ENCODE data around the gene ATAD2B. TPM values are rescaled to one million over a fixed set of nuclear protein-coding genes. Genes with fewer than 3 reads are reported as not detected.

The ATAD2B gene
- total and polyA plus RNA-seq, 2 experiments from 2014 or later, result 4.8 to 6.7 TPM

DNA sequence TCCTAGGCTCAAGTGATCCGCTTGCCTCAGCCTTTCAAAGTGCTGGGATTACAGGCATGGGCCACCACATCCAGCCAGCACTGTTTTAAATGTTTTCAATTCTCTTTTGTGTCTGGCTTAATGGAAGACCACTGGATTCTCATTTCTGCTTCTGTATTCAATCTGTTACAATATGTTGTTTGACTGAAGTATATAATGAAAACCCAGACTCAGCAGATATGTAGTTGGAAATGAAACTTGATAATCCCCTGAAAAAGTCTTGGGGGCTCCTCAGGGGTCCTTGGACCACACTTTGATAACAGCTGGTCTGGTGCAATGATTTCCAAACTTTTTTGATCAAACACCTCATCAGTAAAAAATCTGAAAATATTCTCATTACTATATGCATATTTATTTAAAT lies 132.7 kb downstream of the ATAD2B start:
- Histone ChIP-seq H3K9ac (no peak overlapping the region), H3K4me3 (no peak overlapping the region), H2AFZ (no peak overlapping the region), H3K9me2 (ENCODE audit: insufficient read depth) (no peaks in the 10 kb centered on the region), H3K27ac (no peak overlapping the region), H3K27me3 (replicated peaks; ENCODE audit: insufficient read depth) (no peaks in the 10 kb centered on the region), H3K9me3 (ENCODE audit: low read depth) (no peaks in the 10 kb centered on the region), H3K4me1 (ENCODE audit: insufficient read depth) (peaks cover 11% of the 10 kb centered on the region), H4K20me1 (ENCODE audit: insufficient read depth) (no peaks in the 10 kb centered on the region), H3K36me3 (ENCODE audit: low read depth) (no peaks in the 10 kb centered on the region), H3K4me2 (ENCODE audit: unreplicated experiment) (no peak overlapping the region), H3F3A (ENCODE audit: insufficient read depth) (peaks cover 18% of the 10 kb centered on the region), H3K79me2 (ENCODE audit: insufficient read depth) (no peaks in the 10 kb centered on the region)
- no peak for TF ChIP-seq EZH2phosphoT487 (IDR thresholded peaks at IDR 0.05; ENCODE audit: insufficient read depth, low read depth)
- in situ Hi-C loops (cut with MboI), result no loop called here
- 96 to 100% methylated on average over 1 of the region's 1 CpG for WGBS, 2 experiments (ENCODE audit: low coverage in 1 of 2, low lambda C conversion rate in 2 of 2, missing lambda C conversion rate in 2 of 2)
- DNase-seq, result no peak

DNA sequence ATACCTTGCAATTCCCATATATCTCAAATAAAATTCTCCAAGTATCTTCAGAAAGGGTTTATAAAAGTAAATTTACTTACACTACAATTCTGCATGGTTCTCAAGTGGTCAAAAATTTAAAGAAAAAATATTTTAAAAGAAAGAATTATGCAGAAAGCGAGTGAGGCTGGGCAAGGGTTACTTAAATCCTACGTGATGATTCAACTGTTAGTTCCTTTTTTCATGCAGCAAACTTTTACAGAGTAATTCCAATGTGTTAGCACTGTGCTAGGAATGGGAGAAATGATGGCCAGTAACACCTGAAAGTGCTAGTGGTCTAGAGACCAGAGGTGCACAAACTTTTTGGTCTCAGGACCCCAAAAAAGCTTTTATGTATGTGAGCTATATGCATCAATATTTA lies 133.4 kb downstream of the ATAD2B start:
- TF ChIP-seq EZH2 (IDR thresholded peaks at IDR 0.05; ENCODE audit: insufficient read depth, poor library complexity, severe bottlenecking), result no peak
- TF ChIP-seq EZH2phosphoT487 (IDR thresholded peaks at IDR 0.05; ENCODE audit: insufficient read depth, low read depth), result no peak
- in situ Hi-C loops (cut with MboI), result no loop called here
- H3K79me2 ChIP-seq (ENCODE audit: insufficient read depth), result no peaks in the 10 kb centered on the region
- H3K4me2 ChIP-seq (ENCODE audit: unreplicated experiment), result no peak overlapping the region
- no peak overlapping the region for H3K4me3 ChIP-seq
- H3K27ac ChIP-seq, result no peak overlapping the region
- H3K9ac ChIP-seq, result no peak overlapping the region
- H3K9me2 ChIP-seq (ENCODE audit: insufficient read depth), result no peaks in the 10 kb centered on the region
- H3F3A ChIP-seq (ENCODE audit: insufficient read depth), result peaks cover 18% of the 10 kb centered on the region
- H2AFZ ChIP-seq, result no peak overlapping the region
- peaks cover 11% of the 10 kb centered on the region for H3K4me1 ChIP-seq (ENCODE audit: insufficient read depth)
- H4K20me1 ChIP-seq (ENCODE audit: insufficient read depth), result no peaks in the 10 kb centered on the region
- 92 to 94% methylated on average over 2 of the region's 2 CpGs for WGBS, 2 experiments (ENCODE audit: low coverage in 1 of 2, low lambda C conversion rate in 2 of 2, missing lambda C conversion rate in 2 of 2)
- no peak for DNase-seq
- no peaks in the 10 kb centered on the region for H3K9me3 ChIP-seq (ENCODE audit: low read depth)
- H3K27me3 ChIP-seq (replicated peaks; ENCODE audit: insufficient read depth), result no peaks in the 10 kb centered on the region
- H3K36me3 ChIP-seq (ENCODE audit: low read depth), result no peaks in the 10 kb centered on the region

DNA sequence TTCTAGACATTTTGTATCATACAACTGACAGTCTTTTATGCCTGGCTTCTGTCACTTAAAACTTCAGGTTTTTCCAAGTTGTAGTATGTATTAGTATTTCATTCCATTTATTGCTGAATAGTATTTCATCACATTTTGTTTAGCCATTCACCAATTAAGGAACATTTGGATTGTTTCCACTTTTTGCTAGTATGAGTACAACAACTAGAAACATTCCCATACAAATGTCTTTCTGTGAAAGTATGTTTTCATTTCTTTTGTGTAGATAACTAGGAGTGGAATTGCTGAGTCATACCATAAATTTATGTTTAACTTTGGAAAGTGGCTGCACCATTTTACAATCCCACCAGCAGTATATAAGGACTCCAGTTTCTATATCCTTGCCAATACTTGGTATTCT lies 135.9 kb downstream of the ATAD2B start:
- no peaks in the 10 kb centered on the region for H3K9me3 ChIP-seq (ENCODE audit: low read depth)
- peaks cover 11% of the 10 kb centered on the region for H3K4me1 ChIP-seq (ENCODE audit: insufficient read depth)
- H3K36me3 ChIP-seq (ENCODE audit: low read depth), result no peaks in the 10 kb centered on the region; the same call in 1 of the 2 replicates
- in situ Hi-C loops (cut with MboI), result no loop called here
- H3K9me2 ChIP-seq (ENCODE audit: insufficient read depth), result no peaks in the 10 kb centered on the region
- no peak overlapping the region for H2AFZ ChIP-seq
- TF ChIP-seq EZH2 (IDR thresholded peaks at IDR 0.05; ENCODE audit: insufficient read depth, poor library complexity, severe bottlenecking), result no peak
- TF ChIP-seq EZH2phosphoT487 (IDR thresholded peaks at IDR 0.05; ENCODE audit: insufficient read depth, low read depth), result no peak
- DNase-seq, result peak; percentile 85
- H3F3A ChIP-seq (ENCODE audit: insufficient read depth), result peaks cover 18% of the 10 kb centered on the region
- H3K79me2 ChIP-seq (ENCODE audit: insufficient read depth), result no peaks in the 10 kb centered on the region
- no peaks in the 10 kb centered on the region for H4K20me1 ChIP-seq (ENCODE audit: insufficient read depth)
- H3K4me3 ChIP-seq, result no peak overlapping the region
- peak overlapping the region; percentile 41 for H3K27ac ChIP-seq
- no peaks in the 10 kb centered on the region for H3K27me3 ChIP-seq (replicated peaks; ENCODE audit: insufficient read depth)
- peak overlapping the region; percentile 48 for H3K4me2 ChIP-seq (ENCODE audit: unreplicated experiment)
- no peak overlapping the region for H3K9ac ChIP-seq

DNA sequence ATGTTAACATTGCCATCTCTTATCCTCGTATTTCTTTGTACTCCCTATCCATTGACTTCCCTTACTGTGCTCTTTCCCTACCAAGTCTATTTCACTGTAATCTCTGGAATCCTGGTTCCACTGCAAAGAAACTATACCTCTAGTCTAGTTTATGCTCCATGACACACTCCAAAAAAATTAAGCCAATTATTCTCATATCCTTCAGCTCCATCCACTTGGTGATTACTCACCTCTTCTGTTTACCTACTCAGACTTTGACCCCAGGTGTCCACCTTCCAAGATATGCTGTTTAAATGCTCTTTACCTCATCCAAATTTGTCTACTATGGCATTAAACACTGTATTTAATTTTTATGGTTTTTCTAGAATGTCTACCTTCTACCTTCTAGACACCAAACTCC lies 137.9 kb downstream of the ATAD2B start:
- Histone ChIP-seq H3K4me1 (ENCODE audit: insufficient read depth) (peaks cover 11% of the 10 kb centered on the region), H3K27me3 (replicated peaks; ENCODE audit: insufficient read depth) (no peaks in the 10 kb centered on the region), H3K36me3 (ENCODE audit: low read depth) (no peaks in the 10 kb centered on the region; the same call in 1 of the 2 replicates), H2AFZ (no peak overlapping the region), H4K20me1 (ENCODE audit: insufficient read depth) (no peaks in the 10 kb centered on the region), H3F3A (ENCODE audit: insufficient read depth) (peaks cover 18% of the 10 kb centered on the region), H3K4me2 (ENCODE audit: unreplicated experiment) (no peak overlapping the region), H3K27ac (no peak overlapping the region), H3K79me2 (ENCODE audit: insufficient read depth) (no peaks in the 10 kb centered on the region), H3K9me2 (ENCODE audit: insufficient read depth) (no peaks in the 10 kb centered on the region), H3K4me3 (no peak overlapping the region), H3K9ac (no peak overlapping the region), H3K9me3 (ENCODE audit: low read depth) (no peaks in the 10 kb centered on the region)
- TF ChIP-seq EZH2phosphoT487 (IDR thresholded peaks at IDR 0.05; ENCODE audit: insufficient read depth, low read depth) (no peak), EZH2 (IDR thresholded peaks at IDR 0.05; ENCODE audit: insufficient read depth, poor library complexity, severe bottlenecking) (no peak)
- in situ Hi-C loops (cut with MboI), result no loop called here
- WGBS, 2 experiments (ENCODE audit: low coverage in 1 of 2, low lambda C conversion rate in 2 of 2, missing lambda C conversion rate in 2 of 2), result 94 to 100% methylated on average over 1 of the region's 1 CpG
- DNase-seq, result no peak

DNA sequence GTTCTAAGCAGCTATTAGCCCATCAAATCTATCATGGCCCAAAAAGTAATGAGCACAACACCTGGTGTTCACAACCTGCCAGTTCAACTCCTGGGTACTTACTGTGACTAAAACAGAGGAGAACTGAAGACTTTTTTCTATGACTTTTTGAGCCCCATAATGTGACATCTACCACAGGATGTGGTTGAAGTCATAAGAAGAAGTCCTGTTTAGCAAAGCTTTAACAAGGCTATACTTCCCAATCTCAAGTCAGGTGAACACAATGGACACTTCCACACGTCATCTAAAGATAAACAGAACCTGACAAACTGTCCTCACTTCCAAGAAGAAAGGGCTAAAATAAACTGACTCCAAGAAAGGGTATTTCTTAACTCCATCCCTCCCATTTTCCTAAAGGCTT lies 138.8 kb downstream of the ATAD2B start:
- in situ Hi-C loops (cut with MboI), result no loop called here
- Histone ChIP-seq H3K27ac (no peak overlapping the region), H3K79me2 (ENCODE audit: insufficient read depth) (no peaks in the 10 kb centered on the region), H3F3A (ENCODE audit: insufficient read depth) (peaks cover 18% of the 10 kb centered on the region), H3K4me2 (ENCODE audit: unreplicated experiment) (no peak overlapping the region), H2AFZ (no peak overlapping the region), H3K4me1 (ENCODE audit: insufficient read depth) (peaks cover 11% of the 10 kb centered on the region), H3K36me3 (ENCODE audit: low read depth) (no peaks in the 10 kb centered on the region; the same call in 1 of the 2 replicates), H3K9me2 (ENCODE audit: insufficient read depth) (no peaks in the 10 kb centered on the region), H3K9me3 (ENCODE audit: low read depth) (no peaks in the 10 kb centered on the region), H3K4me3 (no peak overlapping the region), H3K9ac (no peak overlapping the region), H4K20me1 (ENCODE audit: insufficient read depth) (no peaks in the 10 kb centered on the region), H3K27me3 (replicated peaks; ENCODE audit: insufficient read depth) (no peaks in the 10 kb centered on the region)
- DNase-seq, result no peak
- TF ChIP-seq EZH2phosphoT487 (IDR thresholded peaks at IDR 0.05; ENCODE audit: insufficient read depth, low read depth) (no peak), EZH2 (IDR thresholded peaks at IDR 0.05; ENCODE audit: insufficient read depth, poor library complexity, severe bottlenecking) (no peak)
- 95 to 96% methylated on average over 1 of the region's 1 CpG for WGBS, 2 experiments (ENCODE audit: low coverage in 1 of 2, low lambda C conversion rate in 2 of 2, missing lambda C conversion rate in 2 of 2)
